GM18502 (cell line): Measurements from ENCODE around the gene NRM.
"Not testable (repeated sequence)": the region's sequence is repeated elsewhere in the genome, so short reads cannot be mapped to it uniquely, and the experiment has no call there.

ENCODE experiments used
- ATAC-seq: cut with Tn5 transposase; IDR thresholded peaks from one replicate; pipeline ENCODE4 v1.9.1; 2021; ENCODE audit warnings: mild to moderate bottlenecking; ENCODE audit not compliant: unreplicated experiment, poor library complexity

The NRM gene, protein sequence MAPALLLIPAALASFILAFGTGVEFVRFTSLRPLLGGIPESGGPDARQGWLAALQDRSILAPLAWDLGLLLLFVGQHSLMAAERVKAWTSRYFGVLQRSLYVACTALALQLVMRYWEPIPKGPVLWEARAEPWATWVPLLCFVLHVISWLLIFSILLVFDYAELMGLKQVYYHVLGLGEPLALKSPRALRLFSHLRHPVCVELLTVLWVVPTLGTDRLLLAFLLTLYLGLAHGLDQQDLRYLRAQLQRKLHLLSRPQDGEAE

GRCh38 chr6:30690403-30691207 is at the start of gene NRM:
Gene NRM, minus strand, starts transcription at chr6:30690984. Its CDS starts 10 bp downstream, at chr6:30690974.
- ATAC-seq: no peak

GRCh38 chr6:30740540-30740870 is 49.7 kb upstream of the NRM start:
- no peak for ATAC-seq

DNA sequence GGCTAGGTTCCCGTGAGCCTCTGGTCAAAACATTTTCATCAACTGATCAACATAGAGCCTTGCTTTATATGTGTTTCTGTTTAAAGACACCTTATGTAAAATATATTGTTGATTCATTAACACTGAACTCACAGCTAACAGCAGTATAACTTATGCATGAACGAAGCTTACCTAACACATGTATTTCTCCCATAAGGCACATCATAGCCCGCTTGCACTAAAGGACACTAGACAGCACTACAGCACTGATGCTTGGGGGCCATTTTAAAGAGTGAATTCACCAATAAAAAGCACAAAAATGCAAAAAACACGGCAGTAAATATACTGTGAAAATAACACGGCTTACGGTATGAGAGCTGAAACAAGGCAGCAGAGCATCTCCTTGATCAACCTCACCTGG is 47.7 kb upstream of the NRM start:
- ATAC-seq: no peak

GRCh38 chr6:30735668-30736314 is 45.0 kb upstream of the NRM start:
- peak; percentile 45 for ATAC-seq

DNA sequence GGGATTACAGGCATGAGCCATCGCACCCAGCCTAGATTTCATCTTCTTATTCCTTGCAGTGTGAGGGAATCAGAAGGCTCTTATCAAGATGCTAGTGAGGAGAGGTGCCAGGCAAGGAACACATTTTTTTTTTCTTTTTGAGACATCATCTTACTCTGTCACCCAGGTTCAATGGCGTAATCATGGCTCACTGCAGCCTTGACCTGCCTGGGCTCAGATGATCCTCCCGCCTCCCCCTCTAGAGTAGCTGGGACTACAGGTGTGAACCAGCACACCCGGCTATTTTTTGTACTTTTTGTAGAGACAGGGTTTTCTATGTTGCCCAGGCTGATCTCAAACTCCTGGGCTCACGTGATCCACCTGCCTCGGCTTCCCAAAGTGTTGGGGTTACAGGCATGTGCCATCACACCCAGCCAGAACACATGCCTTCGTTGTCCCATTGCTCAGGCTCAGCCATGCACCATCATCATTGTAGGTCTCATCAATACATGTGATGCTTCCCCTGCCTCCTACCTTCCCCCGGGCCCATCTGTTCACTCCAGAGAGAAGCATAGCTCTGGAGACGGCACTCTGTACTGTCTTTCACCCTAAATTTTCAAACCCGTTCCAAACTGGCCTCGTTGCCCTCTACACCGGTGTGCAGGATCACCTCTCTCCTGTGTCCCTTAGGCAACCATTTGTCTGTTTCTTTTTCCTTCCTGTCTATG is 41.6 kb upstream of the NRM start:
- no peak for ATAC-seq

GRCh38 chr6:30730601-30731435 is 40.0 kb upstream of the NRM start:
- peak; percentile 65 for ATAC-seq

DNA sequence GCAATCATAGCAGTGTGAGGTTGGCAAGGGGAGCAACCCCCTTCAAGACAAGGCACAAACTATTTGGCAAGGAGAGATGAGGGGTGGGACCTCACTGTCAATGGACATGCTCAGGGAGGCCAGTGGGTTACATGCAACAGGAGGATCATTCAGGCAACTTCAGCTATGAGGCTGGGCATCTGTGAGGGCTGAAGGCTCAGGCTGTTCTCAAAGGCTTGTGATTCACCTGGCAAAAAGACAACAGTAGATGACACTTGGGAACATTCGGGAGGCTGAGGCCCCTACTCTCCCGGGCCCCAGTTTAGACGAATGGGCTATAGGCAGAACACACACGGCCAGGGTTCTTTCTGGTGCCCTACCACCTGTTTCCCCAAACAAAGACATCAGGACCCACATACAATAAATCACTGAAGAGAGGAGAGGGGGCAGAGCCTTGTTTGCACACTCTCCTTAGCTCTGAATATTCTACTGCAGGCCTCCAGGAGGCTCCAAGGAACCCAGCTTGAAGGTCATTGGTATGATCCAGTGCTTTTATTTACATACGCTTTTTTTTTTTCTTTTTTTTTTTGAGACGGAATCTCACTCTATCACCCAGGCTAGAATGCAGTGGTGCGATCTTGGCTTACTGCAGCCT is 37.3 kb upstream of the NRM start:
- no peak for ATAC-seq

GRCh38 chr6:30726506-30727413 is 36.0 kb upstream of the NRM start:
- ATAC-seq: no peak

GRCh38 chr6:30725713-30726505 is 35.1 kb upstream of the NRM start:
- ATAC-seq: no peak

DNA sequence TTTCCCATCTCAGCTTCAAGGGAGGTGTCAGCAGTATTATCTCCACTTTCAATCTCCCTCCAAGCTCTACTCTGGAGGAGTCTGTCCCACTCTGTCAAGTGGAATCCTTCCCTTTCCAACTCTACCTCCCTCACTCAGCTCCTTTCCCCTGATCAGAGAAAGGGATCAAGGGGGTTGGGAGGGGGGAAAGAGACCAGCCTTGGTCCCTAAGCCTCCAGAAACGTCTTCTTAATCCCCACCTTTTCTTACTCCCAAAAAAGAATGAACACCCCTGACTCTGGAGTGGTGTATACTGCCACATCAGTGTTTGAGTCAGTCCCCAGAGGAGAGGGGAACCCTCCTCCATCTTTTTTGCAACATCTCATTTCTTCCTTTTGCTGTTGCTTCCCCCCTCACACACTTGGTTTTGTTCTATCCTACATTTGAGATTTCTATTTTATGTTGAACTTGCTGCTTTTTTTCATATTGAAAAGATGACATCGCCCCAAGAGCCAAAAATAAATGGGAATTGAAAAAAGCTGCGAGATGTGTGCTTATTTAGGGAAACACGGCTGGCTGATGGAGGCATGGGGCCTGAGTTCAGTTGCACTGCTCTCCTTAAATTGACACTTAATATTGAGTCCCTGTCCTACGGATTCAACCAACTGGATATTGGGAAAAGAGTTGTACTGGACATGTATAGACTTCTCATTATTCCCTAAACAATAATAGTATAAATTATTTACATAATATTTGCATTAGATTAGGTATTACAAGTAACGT is 34.3 kb upstream of the NRM start:
- ATAC-seq: no peak

DNA sequence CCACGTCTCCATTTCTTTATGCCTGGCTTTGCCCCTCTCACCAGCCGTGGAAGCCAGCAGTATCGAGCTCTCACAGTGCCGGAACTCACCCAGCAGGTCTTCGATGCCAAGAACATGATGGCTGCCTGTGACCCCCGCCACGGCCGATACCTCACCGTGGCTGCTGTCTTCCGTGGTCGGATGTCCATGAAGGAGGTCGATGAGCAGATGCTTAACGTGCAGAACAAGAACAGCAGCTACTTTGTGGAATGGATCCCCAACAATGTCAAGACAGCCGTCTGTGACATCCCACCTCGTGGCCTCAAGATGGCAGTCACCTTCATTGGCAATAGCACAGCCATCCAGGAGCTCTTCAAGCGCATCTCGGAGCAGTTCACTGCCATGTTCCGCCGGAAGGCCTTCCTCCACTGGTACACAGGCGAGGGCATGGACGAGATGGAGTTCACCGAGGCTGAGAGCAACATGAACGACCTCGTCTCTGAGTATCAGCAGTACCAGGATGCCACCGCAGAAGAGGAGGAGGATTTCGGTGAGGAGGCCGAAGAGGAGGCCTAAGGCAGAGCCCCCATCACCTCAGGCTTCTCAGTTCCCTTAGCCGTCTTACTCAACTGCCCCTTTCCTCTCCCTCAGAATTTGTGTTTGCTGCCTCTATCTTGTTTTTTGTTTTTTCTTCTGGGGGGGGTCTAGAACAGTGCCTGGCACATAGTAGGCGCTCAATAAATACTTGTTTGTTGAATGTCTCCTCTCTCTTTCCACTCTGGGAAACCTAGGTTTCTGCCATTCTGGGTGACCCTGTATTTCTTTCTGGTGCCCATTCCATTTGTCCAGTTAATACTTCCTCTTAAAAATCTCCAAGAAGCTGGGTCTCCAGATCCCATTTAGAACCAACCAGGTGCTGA is 33.3 kb upstream of the NRM start:
- not testable (repeated sequence) for ATAC-seq

- ATAC-seq: not testable (repeated sequence)
Observed at GRCh38 chr6:30723159-30723842, 32.5 kb upstream of the NRM start.

- no peak for ATAC-seq
Observed at GRCh38 chr6:30722280-30723112, 31.7 kb upstream of the NRM start.

DNA sequence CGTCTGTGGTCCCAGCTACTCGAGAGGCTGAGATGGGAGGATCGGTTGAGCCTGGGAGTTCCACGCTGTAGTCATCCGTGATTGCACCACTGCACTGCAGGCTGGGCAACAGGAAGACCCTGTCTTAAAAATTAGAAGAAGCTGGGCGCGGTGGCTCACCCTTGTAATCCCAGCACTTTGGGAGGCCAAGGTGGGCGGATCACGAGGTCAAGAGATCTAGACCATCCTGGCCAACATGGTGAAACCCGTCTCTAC is 31.2 kb upstream of the NRM start:
- ATAC-seq: not testable (repeated sequence)
